Daoy (cell line): Measurements from ENCODE around the gene PTH1R. TPM values are rescaled to one million over a fixed set of nuclear protein-coding genes. Genes with fewer than 3 reads are reported as not detected.

Source experiments
- DNase-seq: peaks from one replicate; pipeline ENCODE4 v3.0.0-alpha.2; 2015; ENCODE audit warnings: low read depth
- total RNA-seq: library from RNA; depleted of rRNA; stranded (reverse); fragments of >200 nt; shearing (Covaris generic); gene quantifications from 2 replicates; pipeline ENCODE4 v1.2.3, GENCODE V29; 2014

PTH1R gene
- total RNA-seq, 1 experiment from 2014 or later: not detected

- peak; percentile 18 for DNase-seq
Observed at GRCh38 chr3:46883054-46883829, 5.7 kb downstream of the PTH1R start.

- no peak for DNase-seq
Observed at GRCh38 chr3:46883830-46884185, 6.3 kb downstream of the PTH1R start.

GRCh38 chr3:46884427-46884826 is 6.9 kb downstream of the PTH1R start:
- no peak for DNase-seq

- DNase-seq: no peak
Observed at GRCh38 chr3:46884929-46885328, 7.4 kb downstream of the PTH1R start.

GRCh38 chr3:46885612-46886011 is 8.1 kb downstream of the PTH1R start:
- no peak for DNase-seq

- DNase-seq: no peak
Observed at GRCh38 chr3:46887980-46888494, 10.5 kb downstream of the PTH1R start.

- DNase-seq: no peak
Observed at GRCh38 chr3:46888705-46889104, 11.2 kb downstream of the PTH1R start.

- DNase-seq: no peak
Observed at GRCh38 chr3:46889381-46890110, 12.0 kb downstream of the PTH1R start.

- DNase-seq: no peak
Observed at GRCh38 chr3:46890132-46890531, 12.6 kb downstream of the PTH1R start.

- DNase-seq: no peak
Observed at GRCh38 chr3:46891132-46891531, 13.6 kb downstream of the PTH1R start.

GRCh38 chr3:46892285-46893145 is 15.0 kb downstream of the PTH1R start:
- DNase-seq: peak; percentile 60

GRCh38 chr3:46893146-46893748 is 15.7 kb downstream of the PTH1R start:
- no peak for DNase-seq

- no peak for DNase-seq
Observed at GRCh38 chr3:46893763-46894162, 16.2 kb downstream of the PTH1R start.

- DNase-seq: no peak
Observed at GRCh38 chr3:46894256-46894655, 16.7 kb downstream of the PTH1R start.

- DNase-seq: peak; percentile 36
Observed at GRCh38 chr3:46895204-46895660, 17.7 kb downstream of the PTH1R start.

GRCh38 chr3:46895761-46896160 is 18.2 kb downstream of the PTH1R start:
- no peak for DNase-seq

- no peak for DNase-seq
Observed at GRCh38 chr3:46896386-46896785, 18.9 kb downstream of the PTH1R start.

- no peak for DNase-seq
Observed at GRCh38 chr3:46897031-46897430, 19.5 kb downstream of the PTH1R start.

- DNase-seq: no peak
Observed at GRCh38 chr3:46897829-46898320, 20.4 kb downstream of the PTH1R start.

- no peak for DNase-seq
Observed at GRCh38 chr3:46898321-46899150, 21.0 kb downstream of the PTH1R start.
